22Rv1 (cell line): Measurements from ENCODE around the gene CCDC88A.

Experiments
- H3K27ac ChIP-seq: fragments of 450-650 bp; 2 replicates; pipeline ENCODE4 v1.5.1; 2017
- ZFX ChIP-seq: fragments of 450-650 bp; IDR thresholded peaks from 2 replicates; pipeline ENCODE4 v1.6.1; 2017; ENCODE audit warnings: antibody characterized with exemption, borderline replicate concordance
- TF ChIP-seq, protein P1 (sequence below): fragments of 450-650 bp; IDR thresholded peaks from 2 replicates; pipeline ENCODE4 v1.5.1; 2017; ENCODE audit warnings: mild to moderate bottlenecking

The CCDC88A gene

DNA sequence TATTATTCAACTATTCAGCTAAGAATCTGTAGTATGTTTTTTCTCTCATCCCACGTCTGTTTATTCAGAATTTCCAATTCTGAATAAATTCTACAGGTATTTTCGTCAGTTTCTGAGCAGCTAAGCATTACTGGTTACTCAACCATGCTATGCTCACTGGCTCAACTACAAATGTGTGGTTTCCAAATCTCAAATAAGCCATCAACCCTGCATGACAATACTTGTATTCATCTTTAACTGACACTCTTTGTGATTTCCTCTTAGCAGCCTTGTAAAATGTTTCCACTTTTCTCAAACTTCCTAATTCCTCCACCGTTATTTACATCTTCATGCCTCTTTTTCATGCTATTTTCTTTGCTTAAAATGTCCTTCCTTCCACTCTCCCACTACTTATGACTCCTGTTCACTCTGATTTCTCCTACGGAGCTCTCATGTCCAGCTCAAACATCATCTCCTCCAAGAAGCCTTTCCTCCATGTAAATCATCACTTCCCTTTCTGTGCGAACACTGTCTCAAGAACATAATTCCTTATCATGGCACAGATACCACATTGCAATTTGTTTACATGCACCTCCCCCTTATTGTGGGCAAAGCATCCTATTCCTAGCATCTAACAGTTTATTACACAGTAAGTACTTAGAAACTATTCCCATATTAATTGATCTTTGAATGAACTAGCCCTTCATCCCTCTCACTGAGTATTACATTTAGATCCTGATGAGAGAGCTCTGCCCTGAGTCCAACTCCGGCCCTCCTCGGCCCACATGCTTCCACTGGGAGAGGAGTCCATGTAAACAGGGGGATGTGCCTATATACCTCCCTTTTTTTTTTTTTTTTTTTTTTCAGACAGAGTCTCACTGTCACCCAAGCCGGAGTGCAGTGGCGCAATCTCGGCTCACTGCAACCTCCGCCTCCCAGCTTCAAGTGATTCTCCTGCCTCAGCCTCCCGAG is 10.5 kb downstream of the CCDC88A start:
- TF ChIP-seq, protein P1, sequence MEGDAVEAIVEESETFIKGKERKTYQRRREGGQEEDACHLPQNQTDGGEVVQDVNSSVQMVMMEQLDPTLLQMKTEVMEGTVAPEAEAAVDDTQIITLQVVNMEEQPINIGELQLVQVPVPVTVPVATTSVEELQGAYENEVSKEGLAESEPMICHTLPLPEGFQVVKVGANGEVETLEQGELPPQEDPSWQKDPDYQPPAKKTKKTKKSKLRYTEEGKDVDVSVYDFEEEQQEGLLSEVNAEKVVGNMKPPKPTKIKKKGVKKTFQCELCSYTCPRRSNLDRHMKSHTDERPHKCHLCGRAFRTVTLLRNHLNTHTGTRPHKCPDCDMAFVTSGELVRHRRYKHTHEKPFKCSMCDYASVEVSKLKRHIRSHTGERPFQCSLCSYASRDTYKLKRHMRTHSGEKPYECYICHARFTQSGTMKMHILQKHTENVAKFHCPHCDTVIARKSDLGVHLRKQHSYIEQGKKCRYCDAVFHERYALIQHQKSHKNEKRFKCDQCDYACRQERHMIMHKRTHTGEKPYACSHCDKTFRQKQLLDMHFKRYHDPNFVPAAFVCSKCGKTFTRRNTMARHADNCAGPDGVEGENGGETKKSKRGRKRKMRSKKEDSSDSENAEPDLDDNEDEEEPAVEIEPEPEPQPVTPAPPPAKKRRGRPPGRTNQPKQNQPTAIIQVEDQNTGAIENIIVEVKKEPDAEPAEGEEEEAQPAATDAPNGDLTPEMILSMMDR: no peak
- TF ChIP-seq ZFX: no peak
- H3K27ac ChIP-seq: no peak overlapping the region

DNA sequence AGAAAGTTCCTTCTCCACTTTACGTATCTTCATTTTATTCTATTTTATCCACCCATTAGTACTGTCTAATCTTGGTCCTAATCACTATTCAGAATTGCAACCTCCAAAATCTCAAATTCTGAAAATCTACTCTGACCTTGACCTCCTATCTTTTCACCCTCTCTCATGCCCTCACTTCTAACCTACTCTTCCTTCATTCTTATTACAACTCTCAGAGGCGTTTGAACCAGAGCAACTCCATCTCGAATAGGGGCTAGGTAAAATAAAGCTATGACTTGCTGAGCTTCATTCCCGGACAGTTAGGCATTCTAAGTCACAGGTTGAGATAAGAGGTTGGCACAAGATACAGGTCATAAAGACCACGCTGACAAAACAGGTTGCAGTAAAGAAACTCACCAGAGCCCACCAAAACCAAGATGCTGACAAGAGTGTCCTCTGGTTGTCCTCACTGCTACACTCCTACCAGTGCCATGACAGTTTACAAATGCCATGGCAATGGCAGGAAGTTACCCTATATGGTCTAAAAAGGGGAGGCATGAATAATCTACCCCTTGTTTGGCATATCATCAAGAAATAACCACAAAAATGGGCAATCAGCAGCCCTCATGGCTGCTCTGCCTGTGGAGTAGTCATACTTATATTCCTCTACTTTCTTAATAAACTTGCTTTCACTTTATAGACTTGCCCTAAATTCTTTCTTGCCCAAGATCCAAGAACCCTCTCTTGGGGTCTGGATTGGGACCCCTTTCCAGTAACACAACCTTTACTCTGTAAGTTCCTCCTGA is 11.4 kb downstream of the CCDC88A start:
- TF ChIP-seq, protein P1: no peak
- no peak for TF ChIP-seq ZFX
- no peak overlapping the region for H3K27ac ChIP-seq

DNA sequence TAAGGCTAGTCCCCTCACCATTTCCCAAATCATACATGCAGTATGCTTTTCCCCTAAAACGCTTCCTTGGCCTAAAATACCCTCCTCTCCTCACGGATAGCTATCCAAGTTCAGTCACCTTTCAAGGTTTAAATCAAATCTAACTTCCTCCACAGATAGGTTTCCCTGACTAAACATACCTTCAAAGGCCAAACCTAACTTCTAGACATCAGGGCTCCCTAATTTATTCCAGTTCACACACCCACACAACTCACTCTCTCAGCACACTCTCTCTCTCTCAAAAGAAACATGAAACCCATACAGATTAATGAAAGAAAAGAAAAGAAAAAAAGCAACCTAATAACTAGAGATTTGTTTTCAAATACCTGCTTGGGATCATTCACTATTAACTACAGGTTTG is 14.5 kb downstream of the CCDC88A start:
- H3K27ac ChIP-seq: no peak overlapping the region
- TF ChIP-seq, protein P1: no peak
- TF ChIP-seq ZFX: no peak

DNA sequence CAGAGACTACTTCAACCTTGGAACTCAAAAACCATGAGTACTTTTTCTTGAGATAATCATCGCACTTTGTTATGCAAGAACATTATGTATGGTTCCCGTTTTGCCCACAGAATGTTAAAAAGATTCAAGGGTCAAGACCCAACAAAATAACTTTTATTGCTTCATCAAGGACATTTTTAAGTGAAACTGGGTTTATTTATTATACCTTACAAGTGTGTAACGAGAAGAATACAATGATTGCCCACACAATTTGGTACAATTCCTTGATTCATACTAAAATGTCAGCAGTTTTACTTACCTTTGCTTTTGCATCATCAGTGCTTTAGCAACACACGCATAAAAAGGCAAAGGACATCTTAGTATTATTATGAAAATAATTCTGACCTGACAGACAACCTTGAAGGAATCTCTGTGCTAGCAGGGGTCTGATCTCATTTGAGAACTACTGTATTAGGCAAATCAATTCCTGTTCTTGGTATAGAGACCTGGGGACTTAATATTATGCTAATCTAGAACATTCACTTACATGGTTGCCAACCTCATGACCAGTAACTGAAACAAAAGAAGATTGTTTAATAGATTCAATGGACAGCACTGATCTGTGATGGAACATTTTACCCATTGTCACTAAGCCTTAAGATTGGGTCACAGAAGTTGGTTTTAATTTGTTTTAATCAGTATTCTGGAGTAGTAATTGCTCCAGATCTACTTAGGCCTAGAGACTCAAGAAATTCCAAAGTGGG is 16.2 kb downstream of the CCDC88A start:
- no peak overlapping the region for H3K27ac ChIP-seq
- TF ChIP-seq, protein P1: no peak
- no peak for TF ChIP-seq ZFX

DNA sequence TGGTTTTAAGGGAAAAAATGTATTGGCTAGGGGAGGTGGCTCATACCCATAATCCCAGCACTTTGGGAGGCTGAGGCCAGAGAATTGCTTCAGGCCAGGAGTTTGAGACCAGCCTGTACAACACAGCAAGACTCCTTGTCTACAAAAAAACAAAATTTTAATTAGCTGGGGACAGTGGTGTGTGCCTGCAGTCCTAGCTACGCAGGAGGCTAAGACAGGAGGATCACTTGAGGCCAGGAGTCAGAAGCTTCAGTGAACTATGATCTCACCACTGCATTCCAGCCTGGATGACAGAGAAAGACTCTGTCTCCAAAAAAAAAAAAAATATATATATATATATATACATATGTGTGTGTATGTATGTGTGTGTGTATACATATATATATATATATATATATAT is 18.5 kb downstream of the CCDC88A start:
- TF ChIP-seq, protein P1: no peak
- TF ChIP-seq ZFX: no peak
- H3K27ac ChIP-seq: no peak overlapping the region

DNA sequence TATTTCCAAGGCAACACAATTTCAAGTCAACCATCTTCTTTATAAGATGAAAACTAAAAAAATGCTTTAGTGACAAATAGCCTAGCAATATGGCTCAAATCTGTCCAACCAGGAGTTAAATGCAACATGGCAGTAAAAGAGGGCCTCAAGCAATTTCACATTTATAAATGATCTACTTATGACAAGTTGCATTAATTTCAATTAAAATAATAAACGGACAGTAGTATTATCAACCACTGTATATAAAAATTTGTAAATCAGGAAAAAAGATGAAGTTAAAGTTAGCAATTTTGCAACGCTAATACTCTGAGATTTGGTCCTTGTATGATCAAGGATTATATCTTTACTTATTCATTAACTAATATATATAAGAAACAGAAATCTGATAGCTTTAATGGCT is 19.3 kb downstream of the CCDC88A start:
- no peak for TF ChIP-seq ZFX
- TF ChIP-seq, protein P1: no peak
- H3K27ac ChIP-seq: no peak overlapping the region
